ENCODE results near the gene PPFIBP2. TPM values are rescaled to one million over a fixed set of nuclear protein-coding genes. Genes with fewer than 3 reads are reported as not detected.

PPFIBP2 gene
- total and polyA plus RNA-seq, 2 of the 13 experiments (the other 11 are each of a cell fraction or from before 2014, with no cell fraction given), result 15.0 to 52.5 TPM

DNA sequence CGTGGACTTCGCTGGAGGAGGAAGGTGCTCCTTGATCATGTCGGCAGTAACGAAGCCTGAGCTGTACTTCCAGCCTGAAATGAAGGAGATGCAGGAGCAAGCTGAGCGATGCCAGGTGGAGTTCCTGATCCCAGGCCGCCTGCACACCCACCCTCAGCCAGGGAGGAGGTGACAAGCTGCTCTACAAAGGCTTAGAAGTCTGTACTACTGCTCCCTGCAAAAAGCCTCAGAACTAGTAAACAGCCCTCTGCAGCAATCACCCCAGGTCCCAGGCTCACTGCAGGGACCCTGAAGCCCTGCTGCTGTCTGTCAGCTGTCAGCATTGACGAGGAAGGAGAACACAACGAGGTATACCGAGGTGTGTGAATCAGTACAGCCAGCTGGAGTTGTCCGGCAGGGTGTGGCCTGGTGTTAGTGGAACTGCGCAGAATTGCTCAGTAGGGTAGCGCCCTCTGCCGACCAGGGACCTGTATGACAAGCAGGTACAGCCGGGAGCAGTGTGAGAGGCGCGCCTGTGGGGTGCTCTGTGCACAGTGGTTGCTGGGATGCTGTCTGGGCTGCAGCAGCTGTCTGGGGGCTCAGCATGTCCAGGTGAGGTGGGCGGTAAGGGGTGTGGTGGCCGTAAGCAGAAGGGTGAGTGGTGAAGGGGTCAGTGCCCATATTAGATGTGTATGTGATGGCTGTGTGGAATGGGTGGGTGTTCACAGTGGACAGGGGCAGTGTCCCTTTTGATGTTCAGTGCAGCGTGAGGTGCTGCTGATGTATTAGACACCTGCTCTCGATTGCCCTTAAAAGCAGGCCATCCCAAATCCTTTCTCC is 151.9 kb downstream of the PPFIBP2 start (continued):
- TF ChIP-seq ATF2 (CRISPR knock-in tag; IDR thresholded peaks at IDR 0.05) (peak; percentile 53; the same call in 1 of the 2 replicates), CHD4 (IDR thresholded peaks at IDR 0.05; ENCODE audit: borderline replicate concordance, low read length) (no peak), ZNF713 (CRISPR knock-in tag; IDR thresholded peaks at IDR 0.05) (0 out of 2 replicates have a peak, but pooled peaks have one; percentile 65), ZNF615 (CRISPR knock-in tag; IDR thresholded peaks at IDR 0.05; ENCODE audit: borderline replicate concordance) (no peak), IRF2 (CRISPR knock-in tag; IDR thresholded peaks at IDR 0.05) (no peak), ZBTB43 (CRISPR knock-in tag; conservative IDR thresholded peaks at IDR 0.05) (no peak), ZFYVE20 (CRISPR knock-in tag; IDR thresholded peaks at IDR 0.05; ENCODE audit: borderline replicate concordance, low read depth) (no peak), HCFC1 (IDR thresholded peaks at IDR 0.05; ENCODE audit: low read depth, low read length) (no peak), ZNF605 (CRISPR knock-in tag; IDR thresholded peaks at IDR 0.05) (no peak), ZNF678 (CRISPR knock-in tag; IDR thresholded peaks at IDR 0.05) (no peak), POGZ (CRISPR knock-in tag; IDR thresholded peaks at IDR 0.05) (no peak), ZNF562 (CRISPR knock-in tag; IDR thresholded peaks at IDR 0.05; ENCODE audit: borderline replicate concordance) (no peak), ZNF331 (CRISPR knock-in tag; IDR thresholded peaks at IDR 0.05) (no peak), FOSL1 (CRISPR knock-in tag; IDR thresholded peaks at IDR 0.05; ENCODE audit: borderline replicate concordance) (no peak), BRCA1 (CRISPR knock-in tag; IDR thresholded peaks at IDR 0.05) (no peak), SIX1 (CRISPR knock-in tag; IDR thresholded peaks at IDR 0.05; ENCODE audit: borderline replicate concordance) (no peak), ZNF207 (IDR thresholded peaks at IDR 0.05; ENCODE audit: borderline replicate concordance) (no peak), ZBTB10 (CRISPR knock-in tag; IDR thresholded peaks at IDR 0.05; ENCODE audit: borderline replicate concordance) (no peak), ZSCAN12 (CRISPR knock-in tag; IDR thresholded peaks at IDR 0.05) (no peak), NFKBIZ (CRISPR knock-in tag; IDR thresholded peaks at IDR 0.05) (no peak), ZNF850 (CRISPR knock-in tag; conservative IDR thresholded peaks at IDR 0.05) (no peak)
- TF ChIP-seq, protein P1, sequence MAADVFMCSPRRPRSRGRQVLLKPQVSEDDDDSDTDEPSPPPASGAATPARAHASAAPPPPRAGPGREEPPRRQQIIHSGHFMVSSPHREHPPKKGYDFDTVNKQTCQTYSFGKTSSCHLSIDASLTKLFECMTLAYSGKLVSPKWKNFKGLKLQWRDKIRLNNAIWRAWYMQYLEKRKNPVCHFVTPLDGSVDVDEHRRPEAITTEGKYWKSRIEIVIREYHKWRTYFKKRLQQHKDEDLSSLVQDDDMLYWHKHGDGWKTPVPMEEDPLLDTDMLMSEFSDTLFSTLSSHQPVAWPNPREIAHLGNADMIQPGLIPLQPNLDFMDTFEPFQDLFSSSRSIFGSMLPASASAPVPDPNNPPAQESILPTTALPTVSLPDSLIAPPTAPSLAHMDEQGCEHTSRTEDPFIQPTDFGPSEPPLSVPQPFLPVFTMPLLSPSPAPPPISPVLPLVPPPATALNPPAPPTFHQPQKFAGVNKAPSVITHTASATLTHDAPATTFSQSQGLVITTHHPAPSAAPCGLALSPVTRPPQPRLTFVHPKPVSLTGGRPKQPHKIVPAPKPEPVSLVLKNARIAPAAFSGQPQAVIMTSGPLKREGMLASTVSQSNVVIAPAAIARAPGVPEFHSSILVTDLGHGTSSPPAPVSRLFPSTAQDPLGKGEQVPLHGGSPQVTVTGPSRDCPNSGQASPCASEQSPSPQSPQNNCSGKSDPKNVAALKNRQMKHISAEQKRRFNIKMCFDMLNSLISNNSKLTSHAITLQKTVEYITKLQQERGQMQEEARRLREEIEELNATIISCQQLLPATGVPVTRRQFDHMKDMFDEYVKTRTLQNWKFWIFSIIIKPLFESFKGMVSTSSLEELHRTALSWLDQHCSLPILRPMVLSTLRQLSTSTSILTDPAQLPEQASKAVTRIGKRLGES (CRISPR knock-in tag; IDR thresholded peaks at IDR 0.05; ENCODE audit: borderline replicate concordance), result no peak
